Endothelial cell of umbilical vein (primary cell): ENCODE measurements around the gene MPZL2. TPM values are rescaled to one million over a fixed set of nuclear protein-coding genes. Genes with fewer than 3 reads are reported as not detected.

Source experiments
- BruUV-seq: library from RNA; stranded (reverse); fragments of 400-500 nt; replicated peaks from 2 replicates; lab custom pipeline; 2021; lab: Mats Ljungman, UMichigan
- CTCF ChIA-PET: fragments of 300-600, 350-600 bp; sonication (Branson Sonifier 250); formaldehyde crosslinking; loops from one replicate; lab custom pipeline; 2021; ENCODE audit warnings: antibody characterized with exemption, inconsistent platforms; lab: Charles Lee
- POLR2A ChIA-PET: fragments of 300-600, 350-600 bp; sonication (Branson Sonifier 250); formaldehyde crosslinking; loops from one replicate; lab custom pipeline; 2021; ENCODE audit warnings: antibody characterized with exemption, inconsistent platforms; lab: Charles Lee
- DNase-seq: peaks from one replicate; pipeline ENCODE4 v3.0.0-alpha.2; 2011; ENCODE audit warnings: low read depth, low spot score
- FAIRE-seq: peaks from 2 replicates; lab custom pipeline; 2011; peaks lifted over from hg19 to GRCh38; lab: Jason Lieb, UNC
- H2AFZ ChIP-seq: 2 replicates; pipeline ENCODE4 v1.6.0; 2012; ENCODE audit warnings: low read depth, low read length, control low read depth, inconsistent platforms
- H3K27ac ChIP-seq: 2 replicates; pipeline ENCODE4 v1.5.1; 2011; ENCODE audit warnings: low read depth, mild to moderate bottlenecking, control low read depth, low read length, moderate library complexity; ENCODE audit not compliant: insufficient read depth
- H3K27me3 ChIP-seq, 2 experiments: 2 replicates each; pipeline versions ENCODE4 v1.6.0 to v1.6.1; 2011; ENCODE audit warnings: low read length in 2 of 2, mixed read lengths in 1 of 2; ENCODE audit not compliant: control insufficient read depth in 2 of 2, insufficient read depth in 2 of 2
- H3K36me3 ChIP-seq, 2 experiments: 2 replicates in 1 of 2; 3 replicates in 1 of 2; pipeline ENCODE4 v1.5.1; 2011; ENCODE audit warnings: low read length in 2 of 2, mild to moderate bottlenecking in 1 of 2, moderate library complexity in 1 of 2; ENCODE audit not compliant: control insufficient read depth in 2 of 2, insufficient read depth in 2 of 2; ENCODE audit errors: extremely low read depth in 1 of 2
- H3K4me1 ChIP-seq: 3 replicates; pipeline ENCODE4 v1.5.1; 2011; ENCODE audit warnings: mild to moderate bottlenecking, low read length; ENCODE audit not compliant: control insufficient read depth, insufficient read depth; ENCODE audit errors: extremely low read depth
- H3K4me2 ChIP-seq: 2 replicates; pipeline ENCODE4 v1.6.1; 2011; ENCODE audit warnings: low read length, control low read depth, mixed read lengths; ENCODE audit not compliant: insufficient read depth
- H3K4me3 ChIP-seq, 3 experiments: fragments of 200-600 bp in 1 of 3; sonication (generic), shearing (Covaris generic) in 1 of 3; replicated peaks in 1 of 3; 2 replicates each; pipeline ENCODE4 v1.5.1; 2011 to 2016; ENCODE audit warnings: control low read depth in 3 of 3, low read length in 3 of 3, mild to moderate bottlenecking in 2 of 3, inconsistent platforms in 1 of 3, low read depth in 1 of 3, moderate library complexity in 1 of 3; ENCODE audit not compliant: insufficient read depth in 1 of 3
- H3K79me2 ChIP-seq: 2 replicates; pipeline ENCODE4 v1.6.0; 2012; ENCODE audit warnings: low read length, inconsistent platforms; ENCODE audit not compliant: control insufficient read depth, insufficient read depth
- H3K9ac ChIP-seq: replicated peaks from 2 replicates; pipeline ENCODE3; 2011; ENCODE audit warnings: low read length, control low read depth; ENCODE audit not compliant: insufficient read depth; ENCODE audit errors: extremely low read depth
- H3K9me1 ChIP-seq: replicated peaks from 3 replicates; pipeline ENCODE4 v1.6.0; 2011; ENCODE audit warnings: mild to moderate bottlenecking, low read length; ENCODE audit not compliant: control insufficient read depth, insufficient read depth; ENCODE audit errors: extremely low read depth
- H3K9me3 ChIP-seq: replicated peaks from 2 replicates; pipeline ENCODE4 v1.5.1; 2012; ENCODE audit warnings: low read length, inconsistent platforms; ENCODE audit not compliant: control insufficient read depth, insufficient read depth
- H4K20me1 ChIP-seq: replicated peaks from 2 replicates; pipeline ENCODE3; 2011; ENCODE audit warnings: mild to moderate bottlenecking, low read length; ENCODE audit not compliant: control insufficient read depth, insufficient read depth; ENCODE audit errors: extremely low read depth
- CTCF ChIP-seq, 2 donors: IDR thresholded peaks; 1 replicate in 1 of 2; 2 replicates in 1 of 2; pipeline ENCODE4 v1.5.1; 2011; ENCODE audit warnings: low read length in 2 of 2, mild to moderate bottlenecking in 2 of 2, moderate library complexity in 2 of 2, control low read depth in 1 of 2, inconsistent platforms in 1 of 2, low read depth in 1 of 2; ENCODE audit not compliant: insufficient read depth in 1 of 2; ENCODE audit errors: extremely low read depth in 1 of 2
- EZH2 ChIP-seq: IDR thresholded peaks from 2 replicates; pipeline ENCODE4 v1.6.1; 2012; ENCODE audit warnings: borderline replicate concordance, low read depth, mild to moderate bottlenecking, moderate library complexity, low read length, inconsistent platforms; ENCODE audit not compliant: severe bottlenecking
- FOS ChIP-seq: IDR thresholded peaks from 2 replicates; pipeline ENCODE4 v1.6.1; 2011; ENCODE audit warnings: mild to moderate bottlenecking, low read length, moderate library complexity, borderline replicate concordance; ENCODE audit not compliant: insufficient read depth
- GATA2 ChIP-seq: IDR thresholded peaks from 2 replicates; pipeline ENCODE4 v1.7.0; 2011; ENCODE audit warnings: low read depth, mild to moderate bottlenecking, moderate library complexity, mixed read lengths, low read length; ENCODE audit not compliant: insufficient read length, insufficient read depth
- JUN ChIP-seq: IDR thresholded peaks from 2 replicates; pipeline ENCODE4 v1.6.1; 2011; ENCODE audit warnings: borderline replicate concordance, low read depth; ENCODE audit not compliant: insufficient read length, insufficient read depth
- MAX ChIP-seq: IDR thresholded peaks from 2 replicates; pipeline ENCODE4 v1.6.1; 2011; ENCODE audit not compliant: insufficient read depth, insufficient read length
- MYC ChIP-seq: IDR thresholded peaks from one replicate; pipeline ENCODE4 v1.6.1; 2011; ENCODE audit warnings: mild to moderate bottlenecking, low read depth, low read length
- POLR2A ChIP-seq: IDR thresholded peaks from 2 replicates; pipeline ENCODE4 v1.6.1; 2012; ENCODE audit warnings: low read depth, mild to moderate bottlenecking, control low read depth, low read length
- POLR2AphosphoS5 ChIP-seq: IDR thresholded peaks from 2 replicates; pipeline ENCODE4 v1.6.1; 2012; ENCODE audit warnings: low read depth, mild to moderate bottlenecking, control low read depth, low read length, moderate library complexity; ENCODE audit not compliant: insufficient read depth
- dilution Hi-C: fragments of 300-500 bp; cut with MboI; formaldehyde crosslinking; loops from one replicate; pipeline ENCODE4 v1.15.0; 2019; ENCODE audit warnings: low sequenced_read_pairs; ENCODE audit not compliant: extremely low pct_ligation_motif_present
- intact Hi-C: fragments of 100-400 bp; cut with micrococcal nuclease; formaldehyde crosslinking; loops from one replicate; pipeline ENCODE4 v1.10.0; 2022
- polyA plus RNA-seq, 4 experiments: library from polyadenylated mRNA; depleted of rRNA in 3 of 4; stranded (reverse) in 3 of 4; unstranded in 1 of 4; fragments of >200 nt; gene quantifications; 2 replicates each; pipeline versions ENCODE4 v1.2.1 to v1.2.3, GENCODE V29; 2011 to 2012; ENCODE audit warnings: missing spikeins in 1 of 4
- total RNA-seq: library from RNA; stranded (reverse); gene quantifications from 2 replicates; pipeline ENCODE4 v1.2.3, GENCODE V29; 2021

MPZL2 gene
- total and polyA plus RNA-seq, 2 donors (not counting 3 experiments of a cell fraction or from before 2014, with no cell fraction given), result 21.0 to 49.5 TPM

- no peaks in the 10 kb centered on the region for H3K36me3 ChIP-seq
- FAIRE-seq (no peak), DNase-seq (no peak)
- intact Hi-C loops (no loop called here), dilution Hi-C loops (no loop called here)
- H4K20me1 ChIP-seq, result no peaks in the 10 kb centered on the region
- ChIA-PET POLR2A (no interaction called here), CTCF (no interaction called here)
- no peak overlapping the region for H3K4me2 ChIP-seq
- peaks cover 5 to 13% of the 10 kb centered on the region in 2 experiments for H3K27me3 ChIP-seq
- H3K4me3 ChIP-seq, result no peak overlapping the region
- BruUV-seq, result no TSS peak
- no peak overlapping the region for H3K27ac ChIP-seq
- H2AFZ ChIP-seq, result no peak overlapping the region
- no peaks in the 10 kb centered on the region for H3K79me2 ChIP-seq
- H3K9me1 ChIP-seq, result no peaks in the 10 kb centered on the region
- H3K4me1 ChIP-seq, result no peaks in the 10 kb centered on the region
- no peaks in the 10 kb centered on the region for H3K9me3 ChIP-seq
- no peak overlapping the region for H3K9ac ChIP-seq
- TF ChIP-seq MYC (no peak), GATA2 (no peak), JUN (no peak), POLR2A (no peak), CTCF (IDR thresholded peaks at IDR 0.05; ENCODE audit: extremely low read depth in 1 of 2, insufficient read depth in 1 of 2, low read depth in 1 of 2, low read length in 2 of 2) (no peak), EZH2 (no peak), MAX (no peak), FOS (no peak), POLR2AphosphoS5 (no peak)
These were observed 42.5 kb upstream of the MPZL2 start for GRCh38 chr11:118306556-118306955.
